Immature natural killer cell (primary cell): ENCODE data around the gene G6PC3. TPM values are rescaled to one million over a fixed set of nuclear protein-coding genes. Genes with fewer than 3 reads are reported as not detected.

ENCODE experiments used
- DNase-seq, 3 donors: peaks; one replicate each; pipeline ENCODE4 v3.0.0; 2022; ENCODE audit warnings: mixed read lengths in 1 of 3
- H3K27ac Mint-ChIP-seq, 6 donors: one replicate each; pipeline ENCODE4 v1.8.0; 2020; ENCODE audit warnings: mixed read lengths in 6 of 6, mild to moderate bottlenecking in 5 of 6, inconsistent platforms in 4 of 6, moderate library complexity in 3 of 6
- H3K27me3 Mint-ChIP-seq, 3 donors: one replicate each; pipeline ENCODE4 v1.8.0; 2020 to 2021; ENCODE audit warnings: low read depth in 3 of 3, mild to moderate bottlenecking in 3 of 3, mixed read lengths in 3 of 3, moderate library complexity in 3 of 3, inconsistent platforms in 1 of 3
- H3K36me3 Mint-ChIP-seq, 3 donors: one replicate each; pipeline ENCODE4 v1.8.0; 2020; ENCODE audit warnings: mixed read lengths in 3 of 3, inconsistent platforms in 2 of 3, mild to moderate bottlenecking in 2 of 3
- H3K4me1 Mint-ChIP-seq, 2 donors: one replicate each; pipeline ENCODE4 v1.8.0; 2020; ENCODE audit warnings: inconsistent platforms in 2 of 2, mild to moderate bottlenecking in 2 of 2, mixed read lengths in 2 of 2, moderate library complexity in 1 of 2
- H3K4me3 Mint-ChIP-seq, 5 donors: one replicate each; pipeline ENCODE4 v1.8.0; 2020; ENCODE audit warnings: mild to moderate bottlenecking in 5 of 5, mixed read lengths in 5 of 5, inconsistent platforms in 3 of 5, moderate library complexity in 3 of 5
- H3K9me3 Mint-ChIP-seq, 6 donors: one replicate each; pipeline ENCODE4 v1.8.0; 2020; ENCODE audit warnings: mild to moderate bottlenecking in 6 of 6, mixed read lengths in 6 of 6, inconsistent platforms in 4 of 6, moderate library complexity in 3 of 6
- polyA plus RNA-seq, 3 donors: library from polyadenylated mRNA; unstranded; fragments of 300-500 nt; fragmentation: Illumina TruSeq; gene quantifications; one replicate each; pipeline ENCODE4 v1.2.3, GENCODE V29; 2021

G6PC3 gene
- polyA plus RNA-seq, 3 donors from 2014 or later = 30.9 to 41.6 (median 31.5) TPM

- H3K4me1 Mint-ChIP-seq = no peaks in the 10 kb centered on the region
- H3K4me3 Mint-ChIP-seq = no peak overlapping the region
- peaks cover 0 to 11% (median 3%) of the 10 kb centered on the region in 3 donors for H3K36me3 Mint-ChIP-seq
- peaks cover 0 to 2% (median under 1%) of the 10 kb centered on the region in 3 donors for H3K27me3 Mint-ChIP-seq
- no peak for DNase-seq
- H3K9me3 Mint-ChIP-seq = no peaks in the 10 kb centered on the region
- peak overlapping the region in 1 of 6 donors; percentile 19 for H3K27ac Mint-ChIP-seq
Observed at GRCh38 chr17:44082256-44082927, 11.9 kb downstream of the G6PC3 start.

- Mint-ChIP-seq H3K4me3 (no peak overlapping the region), H3K9me3 (no peaks in the 10 kb centered on the region), H3K27ac (no peak overlapping the region), H3K4me1 (no peaks in the 10 kb centered on the region), H3K27me3 (peaks cover 0 to 2% (median 2%) of the 10 kb centered on the region in 3 donors), H3K36me3 (peaks cover 0 to 11% (median 3%) of the 10 kb centered on the region in 3 donors)
- DNase-seq = no peak
Observed at GRCh38 chr17:44083250-44083849, 12.8 kb downstream of the G6PC3 start.

GRCh38 chr17:44084131-44084538 is 13.6 kb downstream of the G6PC3 start:
- DNase-seq = no peak
- Mint-ChIP-seq H3K36me3 (peaks cover 0 to 17% (median 8%) of the 10 kb centered on the region in 3 donors), H3K4me1 (no peaks in the 10 kb centered on the region), H3K27ac (no peak overlapping the region), H3K27me3 (peaks cover 0 to 4% (median 2%) of the 10 kb centered on the region in 3 donors), H3K4me3 (no peak overlapping the region), H3K9me3 (no peaks in the 10 kb centered on the region)

DNA sequence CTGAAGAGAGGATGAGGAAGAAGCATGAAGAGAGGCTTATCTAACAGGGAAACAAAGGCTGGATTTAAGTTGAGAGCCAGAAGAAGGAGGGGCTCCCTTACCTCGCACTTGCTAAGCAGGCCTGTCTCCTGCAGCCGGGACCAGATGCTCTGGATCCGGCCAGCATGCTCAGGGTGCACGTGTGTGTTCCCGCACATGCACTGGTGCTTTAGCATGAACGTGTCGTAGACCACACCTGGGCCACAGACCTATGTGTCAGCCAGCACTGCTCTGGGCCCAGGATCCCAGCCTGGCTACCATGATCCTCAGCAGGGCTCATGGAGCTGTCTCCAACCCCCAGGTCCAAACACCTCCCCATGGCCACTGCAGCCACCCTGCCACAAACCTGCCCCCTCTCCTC is 14.4 kb downstream of the G6PC3 start:
- Mint-ChIP-seq H3K4me3 (no peak overlapping the region), H3K4me1 (no peaks in the 10 kb centered on the region), H3K36me3 (peaks cover 0 to 17% (median 8%) of the 10 kb centered on the region in 3 donors), H3K9me3 (no peaks in the 10 kb centered on the region), H3K27ac (no peak overlapping the region), H3K27me3 (peaks cover 0 to 4% (median 2%) of the 10 kb centered on the region in 3 donors)
- DNase-seq = no peak

DNA sequence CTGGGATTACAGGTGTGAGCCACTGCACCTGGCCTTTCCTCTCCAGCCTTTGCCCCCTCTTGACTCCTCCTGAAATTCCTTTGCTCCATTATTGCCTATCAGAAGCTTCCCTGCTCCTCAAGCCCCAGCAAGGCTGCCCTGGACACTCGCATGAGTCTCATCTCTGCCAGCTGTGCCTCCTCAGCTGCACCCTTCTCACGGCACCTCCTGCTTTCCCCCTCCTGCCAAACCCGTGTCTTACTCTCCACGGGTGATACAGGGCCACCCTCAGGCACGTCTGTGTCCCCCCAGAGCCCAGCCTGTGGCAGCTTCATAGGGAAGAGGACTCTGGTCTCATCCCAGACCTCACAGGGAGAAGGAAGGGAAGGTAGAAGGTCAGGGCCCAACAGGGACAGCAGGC is 15.4 kb downstream of the G6PC3 start:
- Mint-ChIP-seq H3K4me1 (no peaks in the 10 kb centered on the region), H3K4me3 (no peak overlapping the region), H3K9me3 (no peaks in the 10 kb centered on the region), H3K27me3 (peaks cover 0 to 4% (median 2%) of the 10 kb centered on the region in 3 donors), H3K36me3 (peaks cover 0 to 17% (median 8%) of the 10 kb centered on the region in 3 donors), H3K27ac (no peak overlapping the region)
- no peak for DNase-seq

GRCh38 chr17:44086364-44087311 is 16.1 kb downstream of the G6PC3 start:
- H3K4me1 Mint-ChIP-seq = no peaks in the 10 kb centered on the region
- H3K9me3 Mint-ChIP-seq = no peaks in the 10 kb centered on the region
- H3K4me3 Mint-ChIP-seq = no peak overlapping the region
- H3K36me3 Mint-ChIP-seq = peaks cover 2 to 17% (median 11%) of the 10 kb centered on the region in 3 donors
- DNase-seq = no peak
- H3K27me3 Mint-ChIP-seq = peaks cover 0 to 4% (median 2%) of the 10 kb centered on the region in 3 donors
- H3K27ac Mint-ChIP-seq = no peak overlapping the region

GRCh38 chr17:44087319-44087718 is 16.8 kb downstream of the G6PC3 start:
- H3K36me3 Mint-ChIP-seq = peaks cover 5 to 13% (median 13%) of the 10 kb centered on the region in 3 donors
- H3K27ac Mint-ChIP-seq = no peak overlapping the region
- DNase-seq = no peak
- no peaks in the 10 kb centered on the region for H3K4me1 Mint-ChIP-seq
- no peak overlapping the region for H3K4me3 Mint-ChIP-seq
- H3K27me3 Mint-ChIP-seq = peaks cover 0 to 4% (median 3%) of the 10 kb centered on the region in 3 donors
- H3K9me3 Mint-ChIP-seq = no peaks in the 10 kb centered on the region

GRCh38 chr17:44088254-44088653 is 17.7 kb downstream of the G6PC3 start:
- no peak overlapping the region for H3K4me3 Mint-ChIP-seq
- no peak for DNase-seq
- peaks cover 5 to 9% (median 8%) of the 10 kb centered on the region in 3 donors for H3K36me3 Mint-ChIP-seq
- peaks cover 0 to 4% (median 3%) of the 10 kb centered on the region in 3 donors for H3K27me3 Mint-ChIP-seq
- H3K27ac Mint-ChIP-seq = no peak overlapping the region
- H3K4me1 Mint-ChIP-seq = no peaks in the 10 kb centered on the region
- no peaks in the 10 kb centered on the region for H3K9me3 Mint-ChIP-seq

- DNase-seq = no peak
- no peak overlapping the region for H3K4me3 Mint-ChIP-seq
- H3K4me1 Mint-ChIP-seq = peaks cover 5 to 6% of the 10 kb centered on the region in 2 donors
- no peak overlapping the region for H3K27ac Mint-ChIP-seq
- peaks cover 0 to 8% (median 2%) of the 10 kb centered on the region in 3 donors for H3K27me3 Mint-ChIP-seq
- H3K9me3 Mint-ChIP-seq = no peaks in the 10 kb centered on the region
- peaks cover 5 to 9% (median 5%) of the 10 kb centered on the region in 3 donors for H3K36me3 Mint-ChIP-seq
Observed at GRCh38 chr17:44091200-44091997, 20.9 kb downstream of the G6PC3 start.

GRCh38 chr17:44092051-44092450 is 21.5 kb downstream of the G6PC3 start:
- peaks cover 5 to 6% of the 10 kb centered on the region in 2 donors for H3K4me1 Mint-ChIP-seq
- peaks cover 5 to 9% (median 5%) of the 10 kb centered on the region in 3 donors for H3K36me3 Mint-ChIP-seq
- H3K9me3 Mint-ChIP-seq = no peaks in the 10 kb centered on the region
- no peak for DNase-seq
- H3K27me3 Mint-ChIP-seq = peaks cover 0 to 9% (median 2%) of the 10 kb centered on the region in 3 donors
- no peak overlapping the region for H3K4me3 Mint-ChIP-seq
- H3K27ac Mint-ChIP-seq = no peak overlapping the region

DNA sequence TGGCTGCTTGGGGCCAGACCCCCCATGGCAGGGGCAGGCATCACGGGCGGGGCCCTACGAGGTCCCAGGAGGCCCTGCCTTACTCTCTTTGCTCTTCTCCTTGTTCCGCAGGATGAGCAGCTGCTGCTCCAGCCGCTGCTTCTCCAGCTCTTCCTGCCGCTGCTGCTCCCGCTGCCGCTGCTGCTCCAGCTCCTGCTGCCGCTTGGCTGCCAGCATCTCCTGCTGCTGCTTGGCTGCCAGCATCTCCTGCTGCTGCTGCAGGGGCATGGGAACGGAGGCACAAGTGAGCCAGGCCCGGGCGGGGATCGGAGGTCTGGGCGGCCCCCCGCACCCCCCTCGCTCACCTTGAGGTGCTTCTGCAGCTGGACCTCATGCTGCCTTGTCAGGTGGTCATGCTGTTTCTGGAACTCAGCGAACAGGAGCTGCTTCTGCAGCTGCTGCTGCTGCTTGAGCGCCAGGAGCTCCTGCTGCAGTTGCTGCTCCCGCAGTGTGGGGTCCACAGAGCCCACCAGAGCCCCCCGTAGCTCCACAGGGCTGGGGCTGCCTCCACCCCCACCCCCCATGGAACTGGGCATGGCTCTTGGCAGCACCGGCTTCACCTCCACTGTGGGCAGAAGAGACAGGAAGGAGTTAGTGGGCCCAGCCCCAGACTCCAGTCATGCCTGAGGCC is 22.8 kb downstream of the G6PC3 start:
- DNase-seq = no peak
- H3K36me3 Mint-ChIP-seq = peaks cover 5 to 9% (median 5%) of the 10 kb centered on the region in 3 donors
- no peak overlapping the region for H3K4me3 Mint-ChIP-seq
- H3K27ac Mint-ChIP-seq = peak overlapping the region in 1 of 6 donors; percentile 28
- peaks cover 0 to 8% (median 2%) of the 10 kb centered on the region in 3 donors for H3K27me3 Mint-ChIP-seq
- H3K4me1 Mint-ChIP-seq = peaks cover 5 to 9% of the 10 kb centered on the region in 2 donors
- no peaks in the 10 kb centered on the region for H3K9me3 Mint-ChIP-seq

DNA sequence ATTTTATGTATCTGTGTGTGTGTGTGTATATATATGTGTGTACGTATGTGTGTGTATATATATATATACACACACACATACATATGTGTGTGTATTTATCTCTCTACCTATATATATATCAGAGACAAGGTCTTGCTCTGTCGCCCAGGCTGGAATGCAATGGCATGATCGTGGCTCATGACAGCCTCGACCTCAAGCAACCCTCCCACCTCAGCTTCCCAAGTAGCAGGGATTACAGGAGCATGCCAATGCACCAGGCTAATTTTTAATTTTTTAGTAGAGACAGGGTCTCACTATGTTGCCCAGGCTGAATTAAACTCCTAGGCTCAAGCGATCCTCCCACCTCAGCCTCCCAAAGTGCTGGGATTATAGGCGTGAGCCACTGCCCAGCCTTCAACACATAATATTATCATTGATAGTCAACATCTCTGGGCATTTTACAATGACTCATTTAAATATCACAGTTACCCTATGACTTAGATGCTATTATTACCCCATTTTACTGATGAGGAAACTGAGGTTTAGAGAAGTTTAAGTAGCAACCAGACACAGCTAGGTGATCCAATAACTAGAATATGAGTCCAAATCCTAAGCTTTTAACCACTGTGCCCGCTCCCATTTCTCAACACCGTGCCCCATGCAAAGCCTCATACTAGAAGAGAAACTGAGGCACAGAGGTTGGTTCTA is 24.3 kb downstream of the G6PC3 start:
- H3K27me3 Mint-ChIP-seq = peaks cover 0 to 8% (median 0%) of the 10 kb centered on the region in 3 donors
- H3K4me1 Mint-ChIP-seq = peaks cover 5 to 9% of the 10 kb centered on the region in 2 donors
- DNase-seq = no peak
- no peak overlapping the region for H3K27ac Mint-ChIP-seq
- H3K9me3 Mint-ChIP-seq = no peaks in the 10 kb centered on the region
- peaks cover 0 to 5% (median 4%) of the 10 kb centered on the region in 3 donors for H3K36me3 Mint-ChIP-seq
- H3K4me3 Mint-ChIP-seq = no peak overlapping the region
